ENCODE data around the gene ACSL3. TPM values are rescaled to one million over a fixed set of nuclear protein-coding genes. Genes with fewer than 3 reads are reported as not detected.
"Not testable (repeated sequence)": the region's sequence is repeated elsewhere in the genome, so short reads cannot be mapped to it uniquely, and the experiment has no call there.

The ACSL3 gene
- polyA plus RNA-seq, 1 donor: 35.8 TPM

- no peak for DNase-seq
These were observed 5.8 kb upstream of the ACSL3 start for GRCh38 chr2:222854773-222855700.

- peak; percentile 33 for DNase-seq
These were observed 837 bp upstream of the ACSL3 start for GRCh38 chr2:222859786-222860612.

GRCh38 chr2:222861411-222862105 lies 722 bp downstream of the ACSL3 start:
- peak; percentile 52 for DNase-seq

GRCh38 chr2:222862106-222862908 lies 1.5 kb downstream of the ACSL3 start:
- peak; percentile 58 for DNase-seq

GRCh38 chr2:222862909-222863544 lies 2.2 kb downstream of the ACSL3 start:
- DNase-seq: no peak

GRCh38 chr2:222864296-222864695 lies 3.5 kb downstream of the ACSL3 start:
- DNase-seq: no peak

- DNase-seq: no peak
These were observed 4.5 kb downstream of the ACSL3 start for GRCh38 chr2:222865301-222865700.

GRCh38 chr2:222866358-222866960 lies 5.6 kb downstream of the ACSL3 start:
- no peak for DNase-seq

- DNase-seq: not testable (repeated sequence)
These were observed 7.9 kb downstream of the ACSL3 start for GRCh38 chr2:222868560-222869251.

- DNase-seq: no peak
These were observed 8.4 kb downstream of the ACSL3 start for GRCh38 chr2:222869252-222869560.

- no peak for DNase-seq
These were observed 10.5 kb downstream of the ACSL3 start for GRCh38 chr2:222871291-222871690.

- DNase-seq: no peak
These were observed 11.7 kb downstream of the ACSL3 start for GRCh38 chr2:222872551-222872950.

- no peak for DNase-seq
These were observed 14.6 kb downstream of the ACSL3 start for GRCh38 chr2:222875482-222875881.

- DNase-seq: no peak
These were observed 16.1 kb downstream of the ACSL3 start for GRCh38 chr2:222876947-222877346.

GRCh38 chr2:222877556-222878300 lies 16.9 kb downstream of the ACSL3 start:
- no peak for DNase-seq

- DNase-seq: no peak
These were observed 17.6 kb downstream of the ACSL3 start for GRCh38 chr2:222878301-222878876.

- DNase-seq: no peak
These were observed 18.2 kb downstream of the ACSL3 start for GRCh38 chr2:222878877-222879603.

- no peak for DNase-seq
These were observed 18.7 kb downstream of the ACSL3 start for GRCh38 chr2:222879604-222879933.

- DNase-seq: no peak
These were observed 21.7 kb downstream of the ACSL3 start for GRCh38 chr2:222882484-222882928.

All from hindlimb muscle (tissue), 1 donor.